CMK (cell line): ENCODE results near the gene HERPUD1.
"Not testable (repeated sequence)": the region's sequence is repeated elsewhere in the genome, so short reads cannot be mapped to it uniquely, and the experiment has no call there.

Experiments used
- DNase-seq: peaks from one replicate; pipeline ENCODE4 v3.0.0-alpha.2; 2010; ENCODE audit warnings: low read depth

The HERPUD1 gene

DNA sequence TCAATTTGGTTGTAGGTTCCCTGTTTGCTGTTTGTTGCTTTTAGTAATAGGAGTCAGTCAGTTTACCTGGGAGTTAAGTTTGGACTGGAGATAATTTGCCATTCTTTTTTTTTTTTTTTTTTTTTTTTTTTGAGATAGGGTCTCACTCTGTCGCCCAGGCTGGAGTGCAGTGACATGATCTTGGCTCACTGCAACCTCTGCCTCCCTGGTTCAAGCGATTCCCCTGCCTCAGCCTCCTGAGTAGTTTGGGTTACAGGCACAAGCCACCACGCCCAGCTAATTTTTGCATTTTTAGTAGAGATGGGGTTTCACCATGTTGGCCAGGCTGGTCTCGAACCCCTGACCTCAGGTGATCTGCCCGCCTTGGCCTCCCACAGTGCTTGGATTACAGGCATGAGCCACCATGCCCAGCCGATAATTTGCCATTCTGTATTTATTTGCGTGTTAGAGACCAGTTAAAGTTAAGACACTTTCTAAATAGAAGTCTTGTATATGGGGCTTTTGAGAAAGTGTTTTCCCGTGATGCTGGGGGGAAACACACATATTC is 2.7 kb downstream of the HERPUD1 start:
- not testable (repeated sequence) for DNase-seq

DNA sequence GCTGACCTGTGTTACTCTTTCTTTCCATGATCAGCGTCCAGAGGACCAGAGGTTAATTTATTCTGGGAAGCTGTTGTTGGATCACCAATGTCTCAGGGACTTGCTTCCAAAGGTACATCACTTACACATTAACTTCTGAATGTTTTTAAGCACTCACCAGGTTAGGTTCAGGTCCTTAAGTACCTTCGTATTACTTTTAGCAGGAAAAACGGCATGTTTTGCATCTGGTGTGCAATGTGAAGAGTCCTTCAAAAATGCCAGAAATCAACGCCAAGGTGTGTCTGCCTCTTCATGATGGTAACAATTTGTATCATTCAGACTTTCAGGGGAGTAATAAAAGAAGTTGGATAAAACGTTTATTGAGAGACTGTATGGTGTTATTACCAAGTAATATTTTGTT is 3.3 kb downstream of the HERPUD1 start:
- no peak for DNase-seq

DNA sequence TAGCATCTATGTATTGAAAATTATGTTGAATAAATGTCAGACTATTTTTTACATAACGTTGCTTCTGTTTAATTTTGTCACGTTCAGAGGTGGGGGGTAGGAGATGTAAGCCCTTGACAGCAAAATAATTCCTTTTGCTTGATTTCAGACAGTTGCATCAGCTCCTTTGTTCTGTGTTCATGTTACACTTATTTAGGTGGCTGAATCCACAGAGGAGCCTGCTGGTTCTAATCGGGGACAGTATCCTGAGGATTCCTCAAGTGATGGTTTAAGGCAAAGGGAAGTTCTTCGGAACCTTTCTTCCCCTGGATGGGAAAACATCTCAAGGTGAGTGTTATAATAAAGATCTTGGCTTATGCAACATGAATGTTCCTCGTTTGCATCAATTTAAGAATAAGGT is 4.5 kb downstream of the HERPUD1 start:
- no peak for DNase-seq

DNA sequence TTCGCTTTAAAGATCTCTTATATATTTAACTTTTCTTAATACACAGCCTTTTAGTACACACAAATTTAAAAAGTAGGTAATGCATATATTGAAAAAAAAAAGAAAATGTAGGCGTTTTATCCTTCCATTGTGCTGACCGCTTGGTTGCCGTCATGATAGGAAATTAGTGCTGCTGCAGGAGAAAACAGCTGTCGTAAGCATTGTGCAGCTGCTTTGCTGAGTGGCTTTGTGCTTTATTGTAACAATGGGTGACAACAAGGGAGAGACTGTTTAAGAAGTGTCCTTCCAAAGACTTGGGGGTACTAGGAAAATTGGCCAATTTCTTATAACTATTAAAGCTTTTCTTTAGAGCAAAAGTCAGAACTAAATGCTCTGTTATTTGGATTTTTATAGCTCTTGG is 5.0 kb downstream of the HERPUD1 start:
- no peak for DNase-seq

DNA sequence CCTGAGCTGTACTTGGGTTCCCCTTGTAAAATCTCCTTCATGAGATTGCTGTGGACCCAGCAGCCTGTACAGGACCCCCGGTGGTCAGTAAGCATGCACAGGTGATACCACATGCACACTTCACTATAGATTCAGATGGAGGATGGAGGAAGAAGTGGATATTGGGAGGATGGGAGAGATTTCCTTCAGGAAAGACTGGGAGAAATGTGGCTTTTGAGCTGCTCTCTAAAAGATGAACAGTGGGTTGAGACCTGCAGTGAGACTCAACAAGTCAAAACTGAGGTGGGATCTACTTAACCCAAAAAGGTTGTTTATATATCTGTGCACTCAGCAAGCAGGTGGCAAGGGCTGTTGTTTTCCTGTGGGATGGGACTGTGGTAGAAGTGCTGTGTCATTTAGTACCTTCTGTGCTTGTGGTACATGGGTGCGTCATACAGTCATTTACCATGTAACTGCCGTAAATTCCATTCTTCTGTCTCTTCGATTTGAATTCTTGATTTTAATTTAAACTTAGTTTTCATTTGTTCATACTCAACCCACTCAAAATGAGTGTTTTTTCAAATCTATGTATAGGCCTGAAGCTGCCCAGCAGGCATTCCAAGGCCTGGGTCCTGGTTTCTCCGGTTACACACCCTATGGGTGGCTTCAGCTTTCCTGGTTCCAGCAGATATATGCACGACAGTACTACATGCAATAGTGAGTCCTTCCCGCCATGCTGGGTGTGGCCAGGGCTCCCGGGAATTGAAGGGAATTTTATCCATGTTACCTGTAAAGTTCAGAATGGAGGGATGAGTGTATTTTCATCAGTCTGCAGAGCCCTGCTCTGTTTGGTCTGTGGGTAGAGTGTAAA is 6.9 kb downstream of the HERPUD1 start:
- no peak for DNase-seq

DNA sequence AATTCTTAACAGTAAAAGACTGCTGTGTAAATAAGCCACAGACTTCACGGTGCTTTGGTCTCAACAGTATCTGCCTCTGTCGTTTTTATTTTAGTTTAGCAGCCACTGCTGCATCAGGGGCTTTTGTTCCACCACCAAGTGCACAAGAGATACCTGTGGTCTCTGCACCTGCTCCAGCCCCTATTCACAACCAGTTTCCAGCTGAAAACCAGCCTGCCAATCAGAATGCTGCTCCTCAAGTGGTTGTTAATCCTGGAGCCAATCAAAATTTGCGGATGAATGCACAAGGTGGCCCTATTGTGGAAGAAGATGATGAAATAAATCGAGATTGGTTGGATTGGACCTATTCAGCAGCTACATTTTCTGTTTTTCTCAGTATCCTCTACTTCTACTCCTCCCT is 7.9 kb downstream of the HERPUD1 start:
- no peak for DNase-seq

DNA sequence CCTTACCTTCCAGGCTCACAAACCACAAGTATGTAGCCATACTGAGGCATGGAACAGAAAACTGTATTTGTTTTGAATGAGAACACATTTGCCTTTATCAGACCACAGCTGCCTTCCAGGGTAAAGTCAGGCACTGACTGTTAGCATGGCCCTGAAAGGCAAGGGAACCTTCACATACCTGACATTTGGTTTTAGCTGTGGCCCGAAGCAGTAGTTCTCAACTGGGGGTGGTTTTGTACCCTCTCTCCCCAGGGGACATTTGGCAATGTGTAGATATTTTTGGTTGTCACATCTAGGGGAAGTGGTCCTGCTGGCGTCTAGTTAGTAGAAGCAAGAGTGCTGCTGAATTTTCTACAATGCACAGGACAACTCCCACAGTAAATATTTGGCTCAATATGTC is 9.2 kb downstream of the HERPUD1 start:
- no peak for DNase-seq

DNA sequence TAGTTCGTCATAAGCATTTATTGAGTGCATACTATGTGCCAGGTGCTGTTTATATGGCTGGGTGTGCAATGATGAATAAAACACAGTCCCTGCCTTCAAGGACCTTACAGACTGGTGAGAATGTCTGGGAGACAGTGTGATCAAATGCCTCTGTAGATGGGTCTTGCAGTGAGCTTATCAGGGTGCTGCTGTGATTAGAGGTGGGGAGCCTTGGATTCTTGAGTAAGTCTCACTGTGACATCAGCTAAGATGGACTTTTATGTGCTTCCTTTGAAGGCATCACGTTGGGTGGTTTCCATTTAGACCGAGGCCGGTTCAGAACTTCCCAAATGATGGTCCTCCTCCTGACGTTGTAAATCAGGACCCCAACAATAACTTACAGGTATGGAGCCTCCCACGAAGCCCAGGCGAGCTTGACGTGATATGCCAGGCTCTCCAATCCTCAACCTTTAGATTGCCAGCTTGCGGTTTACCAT is 10.0 kb downstream of the HERPUD1 start:
- no peak for DNase-seq

DNA sequence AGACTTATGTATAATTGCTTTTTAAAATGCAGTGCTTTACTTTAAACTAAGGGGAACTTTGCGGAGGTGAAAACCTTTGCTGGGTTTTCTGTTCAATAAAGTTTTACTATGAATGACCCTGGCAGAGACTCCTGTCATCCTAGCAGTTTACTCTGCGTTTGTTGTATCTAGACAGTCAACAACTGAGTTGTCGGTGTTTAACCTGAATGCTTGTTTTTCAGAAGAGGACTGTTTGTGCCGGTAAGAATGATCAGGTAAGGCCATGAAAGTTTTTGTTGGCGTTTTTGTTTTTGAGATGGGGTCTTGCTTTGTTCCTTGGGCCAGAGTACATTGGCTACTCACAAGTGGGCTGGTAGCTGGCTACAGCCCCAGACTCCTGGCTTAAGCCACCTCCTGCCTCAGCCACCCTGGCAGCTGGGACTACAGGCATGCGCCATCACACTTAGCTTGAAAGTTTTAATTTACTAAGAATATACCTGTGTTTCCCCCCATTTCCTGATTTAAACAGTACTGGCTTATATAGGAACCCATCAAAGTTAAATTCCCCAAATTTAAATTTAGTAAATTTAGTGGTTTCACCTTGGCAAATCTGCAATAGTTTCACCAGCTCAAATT is 11.9 kb downstream of the HERPUD1 start:
- no peak for DNase-seq

DNA sequence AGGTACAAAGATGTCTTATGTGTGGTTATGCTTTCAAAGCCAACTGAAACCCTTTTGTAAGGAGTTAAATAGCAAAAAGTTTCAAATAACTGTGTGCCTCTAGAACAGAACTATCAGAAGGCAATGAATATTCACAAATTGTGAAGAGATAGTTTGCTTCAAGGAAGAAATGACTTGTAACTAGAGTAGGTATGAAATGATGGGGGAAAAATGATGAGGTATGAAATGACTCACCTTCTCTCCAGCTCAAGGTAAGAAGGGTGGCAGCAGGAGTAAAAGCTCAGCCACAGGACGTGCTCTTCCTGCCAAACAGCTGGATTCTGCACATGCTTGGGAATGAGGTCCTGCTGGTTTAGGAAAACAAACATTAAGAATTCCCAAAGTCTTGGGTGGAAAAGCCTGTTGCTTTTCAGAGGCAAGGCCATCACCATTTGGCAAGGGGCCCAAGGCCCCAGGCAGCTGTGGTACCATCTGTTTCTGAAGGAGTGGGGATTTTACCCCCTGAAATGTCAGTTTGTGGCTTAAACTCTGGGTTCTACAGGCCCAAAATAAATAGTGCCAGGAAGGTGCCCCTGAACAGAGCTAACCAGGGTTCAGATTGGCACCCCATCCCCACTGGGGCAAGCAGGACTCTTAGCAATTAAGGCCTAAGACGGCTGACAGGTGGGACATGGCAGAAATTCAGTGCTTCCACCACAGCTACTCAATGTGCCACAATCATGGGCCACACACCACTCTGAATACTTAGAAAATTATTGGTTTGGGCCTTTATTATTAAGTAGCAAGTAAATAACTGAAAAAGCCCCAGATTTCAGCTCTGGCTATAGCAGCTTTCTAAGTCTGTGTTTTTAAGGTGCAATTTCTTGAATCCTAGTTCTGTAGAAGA is 13.3 kb downstream of the HERPUD1 start:
- no peak for DNase-seq

DNA sequence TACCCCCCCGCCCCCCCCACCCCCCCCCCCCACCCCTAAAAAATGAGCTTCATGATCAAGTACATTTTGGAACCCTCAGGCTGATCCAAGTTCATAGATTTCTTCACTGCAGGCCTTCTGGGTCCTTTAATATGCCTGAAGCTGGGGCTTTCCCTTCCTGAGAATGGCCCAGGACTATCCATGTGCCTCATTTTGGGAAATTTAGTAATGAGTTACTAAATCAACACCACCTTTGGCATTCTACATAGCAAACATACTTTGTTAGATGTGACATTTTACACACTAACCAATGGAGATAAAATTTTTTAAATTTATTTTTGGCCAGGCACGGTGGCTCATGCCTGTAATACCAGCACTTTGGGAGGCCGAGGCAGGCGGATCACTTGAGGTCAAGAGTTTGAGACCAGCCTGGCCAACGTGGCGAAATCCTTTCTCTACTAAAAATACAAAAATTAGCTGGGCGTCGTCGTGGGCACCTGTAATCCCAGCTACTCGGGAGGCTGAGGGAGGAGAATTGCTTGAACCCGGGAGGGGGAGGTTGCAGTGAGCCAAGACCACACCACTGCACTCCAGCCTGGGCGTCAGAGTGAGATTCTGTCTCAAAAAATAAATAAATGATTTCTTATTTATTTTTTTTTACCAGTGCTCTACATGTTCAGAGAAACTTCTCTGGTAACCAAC is 14.0 kb downstream of the HERPUD1 start:
- DNase-seq = no peak

DNA sequence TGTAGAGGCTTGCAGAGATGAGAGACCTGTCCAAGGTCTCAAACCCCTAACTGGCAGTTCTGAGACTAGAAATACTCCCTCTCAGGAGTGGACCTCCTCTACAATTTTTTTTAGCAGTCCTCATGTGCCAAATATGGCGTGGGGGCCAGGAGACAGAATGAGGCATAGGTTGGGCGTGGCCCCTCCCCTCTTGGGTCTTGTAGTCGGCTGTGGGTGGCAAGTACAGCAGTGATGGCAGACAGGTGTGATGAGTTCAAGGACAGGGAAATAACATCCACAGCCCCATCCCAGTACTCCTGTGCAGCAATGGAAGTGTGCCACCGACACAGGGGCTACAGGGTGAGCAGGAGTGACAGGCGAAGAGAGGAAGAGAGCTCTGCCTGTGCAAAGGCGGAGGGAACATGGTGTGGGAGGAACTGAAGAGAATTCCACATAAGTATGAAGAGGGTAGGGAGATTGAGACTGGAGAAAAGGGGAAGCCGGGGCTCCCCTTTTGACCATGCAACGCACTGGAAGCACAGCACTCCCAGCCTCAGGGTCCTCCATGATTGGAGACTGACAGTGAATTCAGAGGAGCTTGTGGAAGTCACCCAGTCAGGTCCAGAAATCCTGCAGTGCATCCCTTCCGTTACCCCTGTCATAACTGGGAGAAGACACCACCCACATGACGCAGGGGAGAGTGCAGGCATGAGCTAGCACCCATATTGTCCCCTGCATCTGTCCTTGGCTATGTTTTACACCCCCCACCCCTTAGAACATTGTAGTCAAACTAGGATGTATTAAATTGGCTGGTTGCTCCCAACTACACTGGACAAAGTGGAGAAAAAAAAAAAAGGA is 15.0 kb downstream of the HERPUD1 start:
- DNase-seq = no peak

DNA sequence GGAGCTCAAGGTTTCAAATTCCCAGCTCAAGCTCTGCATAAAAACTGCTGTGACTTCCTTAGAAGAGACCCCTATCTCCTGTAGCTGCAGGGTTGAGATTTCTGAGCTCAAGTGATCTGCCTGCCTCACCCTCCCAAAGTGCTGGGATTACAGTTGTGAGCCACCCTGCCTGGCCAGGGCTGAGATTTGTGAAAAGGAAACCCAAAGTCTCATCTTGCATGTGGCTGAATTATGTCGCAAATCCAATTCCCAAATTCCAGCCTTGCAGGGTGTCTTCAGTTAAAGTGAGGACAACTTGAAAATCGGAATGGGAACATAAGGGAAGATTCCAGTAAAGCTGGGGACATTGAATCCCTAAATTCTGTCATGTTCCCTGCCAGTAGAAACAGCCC is 15.7 kb downstream of the HERPUD1 start:
- DNase-seq = no peak

DNA sequence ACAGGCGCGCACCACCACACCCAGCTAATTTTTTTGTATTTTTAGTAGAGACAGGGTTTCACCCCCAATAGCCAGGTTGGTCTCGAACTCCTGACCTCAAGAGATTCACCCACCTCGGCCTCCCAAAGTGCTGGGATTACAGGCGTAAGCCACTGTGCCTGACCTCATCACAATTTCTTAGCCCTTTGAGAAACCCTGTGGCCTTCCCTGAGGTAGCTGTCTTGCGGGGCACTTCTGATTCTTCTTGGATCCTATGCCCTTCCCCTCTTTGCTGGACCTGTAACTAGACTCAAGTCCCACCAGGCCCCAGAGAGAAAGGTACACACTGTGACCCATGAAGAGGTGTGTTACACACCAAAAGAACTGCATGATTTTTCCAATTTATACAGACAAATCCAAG is 16.3 kb downstream of the HERPUD1 start:
- no peak for DNase-seq

DNA sequence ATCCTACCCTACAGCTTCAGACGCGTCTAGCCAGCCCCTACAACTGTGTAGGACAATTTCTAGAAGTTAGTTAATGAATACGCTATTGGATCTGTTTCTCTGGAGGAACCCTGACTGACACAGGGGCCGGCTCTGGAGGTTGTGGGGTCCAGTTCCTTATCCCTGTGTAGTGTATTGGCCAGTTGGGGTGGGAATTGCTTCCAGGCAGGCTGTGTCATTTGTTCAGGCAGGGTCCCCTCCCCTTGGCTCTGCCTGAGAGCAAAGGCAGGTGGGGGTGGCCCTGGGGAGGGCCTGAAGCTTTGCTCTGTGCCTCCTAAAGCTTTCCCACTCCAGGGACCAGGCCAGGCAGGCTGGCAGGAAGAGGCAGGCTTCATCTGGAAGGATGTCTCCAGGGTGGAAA is 18.1 kb downstream of the HERPUD1 start:
- no peak for DNase-seq

DNA sequence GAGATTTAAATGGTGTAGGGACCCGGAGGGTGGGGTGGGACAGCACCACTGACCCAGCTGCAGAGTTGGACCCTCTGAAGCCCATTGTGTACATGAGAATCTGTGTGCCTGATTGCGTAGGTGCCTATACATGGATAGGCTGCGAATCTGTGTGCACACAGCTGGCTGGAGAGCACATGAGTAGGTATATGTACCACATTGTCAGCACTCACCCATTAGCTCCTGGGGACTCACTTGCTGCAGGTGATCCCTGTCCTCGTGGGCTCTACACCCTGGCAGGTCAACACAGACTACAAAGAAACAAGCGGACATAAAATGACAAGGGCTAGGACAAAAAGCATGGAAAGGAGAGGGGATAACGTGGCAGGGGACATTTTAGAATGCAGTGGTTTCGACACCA is 18.5 kb downstream of the HERPUD1 start:
- no peak for DNase-seq

DNA sequence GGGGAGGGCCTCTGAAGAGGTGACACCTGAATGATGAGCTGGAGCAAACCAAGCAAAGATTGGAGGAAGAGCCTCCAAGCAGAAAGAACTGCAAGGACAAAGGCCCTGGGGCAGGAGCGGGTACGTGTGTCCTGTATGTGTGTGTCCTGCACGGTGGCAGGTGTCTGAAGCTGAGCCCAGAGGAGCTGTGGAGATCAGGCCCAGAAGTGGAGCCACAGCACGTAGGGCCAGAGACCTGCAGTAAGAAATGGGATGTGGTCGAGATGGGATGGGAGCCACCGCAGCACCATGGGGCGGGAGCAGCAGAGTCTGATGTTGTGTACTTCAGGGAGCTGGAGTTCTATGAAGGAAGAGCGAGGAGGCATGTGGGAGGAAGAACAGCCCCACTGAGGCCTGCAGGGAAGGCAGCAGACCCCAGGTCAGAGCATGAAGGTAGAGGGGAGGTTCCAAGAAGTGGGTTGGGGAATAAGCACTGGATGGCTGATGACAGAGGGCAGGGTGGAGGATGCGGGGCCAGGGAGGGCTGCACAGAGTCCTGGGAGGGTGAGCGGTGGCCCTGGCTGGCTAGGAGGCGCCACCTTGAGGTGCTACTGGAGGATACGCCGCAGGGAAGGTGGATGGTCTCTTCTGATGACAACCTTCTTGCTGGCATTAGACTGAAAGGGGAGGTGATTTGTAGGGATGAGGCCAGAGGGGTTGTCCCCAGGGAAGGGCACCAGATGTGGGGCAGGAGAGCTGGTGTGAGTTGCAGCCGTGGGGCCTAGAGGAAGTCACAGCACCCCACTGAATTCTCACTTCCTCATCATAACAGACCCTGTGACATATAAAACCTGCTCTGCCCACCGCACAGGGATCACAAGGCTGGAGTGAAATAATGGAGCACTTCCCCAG is 19.2 kb downstream of the HERPUD1 start:
- DNase-seq = no peak

DNA sequence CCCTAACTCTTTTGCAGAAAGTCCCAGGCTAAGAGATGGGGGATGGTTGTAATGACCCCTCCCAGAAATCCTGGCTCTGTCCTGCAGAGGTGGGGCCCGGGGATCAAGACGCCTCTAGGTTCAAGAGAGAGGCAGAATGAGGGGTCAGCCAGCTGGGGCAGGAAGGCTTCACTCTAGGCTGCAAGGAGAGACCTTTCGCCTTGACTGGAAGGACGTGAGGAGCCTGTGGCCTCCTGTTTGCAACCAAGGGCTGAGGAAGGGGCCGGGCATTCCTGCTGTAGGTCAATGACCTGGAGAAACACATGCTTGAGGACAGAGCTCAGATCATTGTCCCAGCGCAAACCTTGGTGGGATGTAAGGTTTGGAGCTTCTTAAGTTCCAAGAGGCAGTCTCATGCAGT is 21.1 kb downstream of the HERPUD1 start:
- no peak for DNase-seq

DNA sequence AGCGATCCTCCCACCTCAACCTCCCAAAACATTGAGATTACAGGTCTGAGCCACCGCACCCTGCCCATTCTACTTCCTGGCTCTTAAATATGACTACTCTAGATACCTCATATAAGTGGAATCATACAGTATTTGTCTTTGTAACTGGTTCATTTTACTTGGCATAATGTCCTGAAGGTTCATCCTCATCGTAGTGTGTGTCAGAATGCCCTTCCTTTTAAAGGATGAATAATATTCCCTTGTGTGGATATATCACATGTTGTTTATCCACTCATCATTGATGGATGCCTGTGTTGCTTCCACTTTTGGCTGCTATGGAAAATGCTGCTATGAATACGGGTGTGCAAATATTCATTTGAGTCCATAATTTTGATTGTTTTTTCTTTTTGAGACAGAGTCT is 24.1 kb downstream of the HERPUD1 start:
- DNase-seq = no peak

DNA sequence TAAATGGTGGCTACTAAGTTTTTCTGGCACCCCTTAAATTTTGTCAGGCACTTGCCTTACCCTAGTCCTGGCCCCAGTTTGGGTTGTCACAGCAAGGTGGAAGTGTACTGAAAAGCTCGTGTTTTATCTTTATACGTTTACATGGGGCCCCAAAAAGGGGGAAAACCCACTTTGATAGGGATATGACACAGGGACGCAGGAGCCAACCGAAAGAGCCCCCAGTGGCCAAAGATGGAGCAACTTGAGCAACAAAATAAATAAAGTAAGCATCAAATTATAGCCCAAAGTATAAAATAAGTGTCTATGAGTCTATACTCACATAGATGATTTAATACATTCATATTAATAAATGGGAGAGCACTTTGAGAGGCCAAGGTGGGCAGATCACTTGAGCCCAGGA is 24.8 kb downstream of the HERPUD1 start:
- DNase-seq = no peak
